ENCODE results near the gene SERTAD3. TPM values are rescaled to one million over a fixed set of nuclear protein-coding genes. Genes with fewer than 3 reads are reported as not detected.

SERTAD3 gene
- total and polyA plus RNA-seq, 4 donors = 28.9 to 37.5 (median 33.8) TPM

DNA sequence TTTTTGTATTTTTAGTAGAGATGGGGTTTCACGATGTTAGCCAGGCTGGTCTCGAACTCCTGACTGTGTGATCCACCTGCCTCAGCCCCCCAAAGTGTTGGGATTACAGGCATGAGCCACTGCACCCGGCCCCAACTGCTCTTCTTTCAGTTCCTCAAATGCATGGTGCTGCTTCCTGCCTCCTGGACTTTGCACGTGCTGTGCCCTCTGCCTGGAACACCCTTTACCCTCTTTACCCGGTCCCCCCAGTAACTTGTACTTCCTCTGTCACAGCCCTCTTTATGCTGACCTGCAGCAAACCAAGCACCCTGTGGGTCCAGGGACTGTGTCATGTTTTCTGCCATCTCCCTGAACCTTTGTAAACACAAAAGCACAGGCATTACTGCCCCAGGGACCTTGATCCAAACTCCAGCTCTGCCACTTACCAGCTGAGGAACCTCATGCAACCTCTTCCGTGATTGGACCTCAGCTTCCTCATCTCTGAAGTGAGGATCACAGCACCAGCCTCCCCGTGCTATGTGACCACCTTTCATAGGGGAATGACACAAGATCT is 17.6 kb upstream of the SERTAD3 start:
- Histone ChIP-seq H3K4me3 (no peak overlapping the region), H3K4me1 (ENCODE audit: control insufficient read depth in 5 of 5, insufficient read depth in 5 of 5, low read length in 5 of 5) (peaks cover 5 to 18% (median 10%) of the 10 kb centered on the region in 5 donors), H3K9ac (ENCODE audit: insufficient read depth in 1 of 2, low read length in 2 of 2) (no peak overlapping the region), H3K36me3 (ENCODE audit: control insufficient read depth in 4 of 4, insufficient read depth in 4 of 4, low read length in 4 of 4) (peaks cover 0 to 8% (median 0%) of the 10 kb centered on the region in 4 donors), H3K9me3 (ENCODE audit: control insufficient read depth in 4 of 4, insufficient read depth in 3 of 4, low read length in 3 of 4) (no peaks in the 10 kb centered on the region), H3K27ac (ENCODE audit: low read depth in 1 of 2, low read length in 1 of 2) (peak overlapping the region in 1 of 2 donors; percentile 67), H3K27me3 (ENCODE audit: control insufficient read depth in 3 of 3, insufficient read depth in 3 of 3, low read length in 2 of 3) (peaks cover 0 to 7% (median 5%) of the 10 kb centered on the region in 3 donors)
- ATAC-seq (ENCODE audit: insufficient read depth, low FRiP score) = no peak
- 42 to 63% methylated on average over 7 of the region's 7 CpGs for WGBS, 2 donors
- TF ChIP-seq, protein P1, sequence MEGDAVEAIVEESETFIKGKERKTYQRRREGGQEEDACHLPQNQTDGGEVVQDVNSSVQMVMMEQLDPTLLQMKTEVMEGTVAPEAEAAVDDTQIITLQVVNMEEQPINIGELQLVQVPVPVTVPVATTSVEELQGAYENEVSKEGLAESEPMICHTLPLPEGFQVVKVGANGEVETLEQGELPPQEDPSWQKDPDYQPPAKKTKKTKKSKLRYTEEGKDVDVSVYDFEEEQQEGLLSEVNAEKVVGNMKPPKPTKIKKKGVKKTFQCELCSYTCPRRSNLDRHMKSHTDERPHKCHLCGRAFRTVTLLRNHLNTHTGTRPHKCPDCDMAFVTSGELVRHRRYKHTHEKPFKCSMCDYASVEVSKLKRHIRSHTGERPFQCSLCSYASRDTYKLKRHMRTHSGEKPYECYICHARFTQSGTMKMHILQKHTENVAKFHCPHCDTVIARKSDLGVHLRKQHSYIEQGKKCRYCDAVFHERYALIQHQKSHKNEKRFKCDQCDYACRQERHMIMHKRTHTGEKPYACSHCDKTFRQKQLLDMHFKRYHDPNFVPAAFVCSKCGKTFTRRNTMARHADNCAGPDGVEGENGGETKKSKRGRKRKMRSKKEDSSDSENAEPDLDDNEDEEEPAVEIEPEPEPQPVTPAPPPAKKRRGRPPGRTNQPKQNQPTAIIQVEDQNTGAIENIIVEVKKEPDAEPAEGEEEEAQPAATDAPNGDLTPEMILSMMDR (IDR thresholded peaks at IDR 0.05; ENCODE audit: control extremely low read depth, extremely low read depth) = no peak
- DNase-seq = no peak

DNA sequence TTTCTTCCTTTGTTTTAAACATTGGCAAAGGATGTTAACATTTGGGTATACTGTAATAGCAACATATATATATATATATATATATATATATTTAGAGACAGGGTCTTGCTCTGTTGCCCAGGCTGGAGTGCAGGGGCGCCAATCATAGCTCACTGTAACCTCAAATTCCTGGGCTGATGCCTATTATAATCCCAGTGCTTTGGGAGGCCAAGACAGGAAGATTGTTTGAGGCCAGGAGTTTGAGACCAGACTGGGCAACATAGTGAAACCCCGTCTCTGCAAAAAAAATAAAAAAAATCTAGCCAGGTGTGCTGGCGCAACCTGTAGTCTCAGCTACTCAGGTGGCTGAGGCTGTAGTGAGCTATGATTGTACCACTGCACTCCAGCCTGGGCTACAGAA is 16.1 kb upstream of the SERTAD3 start:
- WGBS, 2 donors = 90 to 97% methylated on average over 3 of the region's 3 CpGs
- TF ChIP-seq, protein P1 (IDR thresholded peaks at IDR 0.05; ENCODE audit: control extremely low read depth, extremely low read depth) = no peak
- Histone ChIP-seq H3K9me3 (ENCODE audit: control insufficient read depth in 4 of 4, insufficient read depth in 3 of 4, low read length in 3 of 4) (no peaks in the 10 kb centered on the region), H3K36me3 (ENCODE audit: control insufficient read depth in 4 of 4, insufficient read depth in 4 of 4, low read length in 4 of 4) (peaks cover 0 to 10% (median 0%) of the 10 kb centered on the region in 4 donors), H3K9ac (ENCODE audit: insufficient read depth in 1 of 2, low read length in 2 of 2) (no peak overlapping the region), H3K27ac (ENCODE audit: low read depth in 1 of 2, low read length in 1 of 2) (no peak overlapping the region), H3K27me3 (ENCODE audit: control insufficient read depth in 3 of 3, insufficient read depth in 3 of 3, low read length in 2 of 3) (no peaks in the 10 kb centered on the region), H3K4me3 (no peak overlapping the region), H3K4me1 (ENCODE audit: control insufficient read depth in 5 of 5, insufficient read depth in 5 of 5, low read length in 5 of 5) (peaks cover 0 to 8% (median 5%) of the 10 kb centered on the region in 5 donors)
- DNase-seq = no peak
- ATAC-seq (ENCODE audit: insufficient read depth, low FRiP score) = no peak

DNA sequence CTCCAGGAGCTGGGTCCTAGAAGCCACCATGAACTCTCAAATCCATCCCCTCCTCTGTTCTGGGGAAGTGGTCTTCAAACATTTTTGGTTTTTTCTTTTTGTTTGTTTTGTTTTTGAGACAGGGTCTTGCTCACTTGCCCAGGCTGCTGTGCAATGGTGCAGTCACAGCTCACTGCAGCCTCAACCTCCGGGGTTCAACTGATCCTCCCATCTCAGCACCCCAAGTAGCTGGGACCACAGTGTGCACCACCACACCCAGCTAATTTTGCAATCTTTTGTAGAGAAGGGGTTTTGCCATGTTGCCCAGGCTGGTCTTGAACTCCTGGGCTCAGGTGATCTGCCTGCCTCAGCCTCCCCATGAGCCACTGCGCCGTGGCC is 14.5 kb upstream of the SERTAD3 start:
- TF ChIP-seq, protein P1 (IDR thresholded peaks at IDR 0.05; ENCODE audit: control extremely low read depth, extremely low read depth) = no peak
- no peak for DNase-seq
- peaks cover 0 to 3% (median 0%) of the 10 kb centered on the region in 5 donors for H3K4me1 ChIP-seq (ENCODE audit: control insufficient read depth in 5 of 5, insufficient read depth in 5 of 5, low read length in 5 of 5)
- no peak for ATAC-seq (ENCODE audit: insufficient read depth, low FRiP score)
- no peak overlapping the region for H3K4me3 ChIP-seq
- no peak overlapping the region for H3K27ac ChIP-seq (ENCODE audit: low read depth in 1 of 2, low read length in 1 of 2)
- peaks cover 0 to 11% (median 0%) of the 10 kb centered on the region in 4 donors for H3K36me3 ChIP-seq (ENCODE audit: control insufficient read depth in 4 of 4, insufficient read depth in 4 of 4, low read length in 4 of 4)
- H3K27me3 ChIP-seq (ENCODE audit: control insufficient read depth in 3 of 3, insufficient read depth in 3 of 3, low read length in 2 of 3) = no peaks in the 10 kb centered on the region
- no peak overlapping the region for H3K9ac ChIP-seq (ENCODE audit: insufficient read depth in 1 of 2, low read length in 2 of 2)
- H3K9me3 ChIP-seq (ENCODE audit: control insufficient read depth in 4 of 4, insufficient read depth in 3 of 4, low read length in 3 of 4) = no peaks in the 10 kb centered on the region
- WGBS, 2 donors = 93 to 96% methylated on average over 3 of the region's 3 CpGs

All from lung (tissue), 12 donors.